NCI-H526 (cell line): ENCODE measurements around the gene MYL6.
A peak's percentile ranks its signal among the peaks of the same experiment; 100 is the strongest.

Experiments used
- DNase-seq, 2 experiments: peaks; one replicate each; lab custom pipeline; 2025; lab: John Stamatoyannopoulos, UW

The MYL6 gene

GRCh38 chr12:56129206-56129941, 28.8 kb upstream of the MYL6 start:
- DNase-seq: peak in 1 of 2 experiments; percentile 64

GRCh38 chr12:56129942-56130495, 28.1 kb upstream of the MYL6 start:
- no peak for DNase-seq

GRCh38 chr12:56130876-56131275, 27.3 kb upstream of the MYL6 start:
- DNase-seq: no peak

- no peak for DNase-seq
These were observed 23.3 kb upstream of the MYL6 start for GRCh38 chr12:56134897-56135296.

- DNase-seq: no peak
These were observed 20.1 kb upstream of the MYL6 start for GRCh38 chr12:56137853-56138571.

GRCh38 chr12:56141946-56142784, 16.0 kb upstream of the MYL6 start:
- no peak for DNase-seq

GRCh38 chr12:56143217-56143616, 14.9 kb upstream of the MYL6 start:
- DNase-seq: no peak

GRCh38 chr12:56143870-56144269, 14.3 kb upstream of the MYL6 start:
- no peak for DNase-seq

GRCh38 chr12:56145217-56145616, 12.9 kb upstream of the MYL6 start:
- DNase-seq: no peak

- no peak for DNase-seq
These were observed 11.4 kb upstream of the MYL6 start for GRCh38 chr12:56146492-56147460.

GRCh38 chr12:56150563-56150962, 7.6 kb upstream of the MYL6 start:
- no peak for DNase-seq

- DNase-seq: peak; percentile 56 to 77
These were observed 6.5 kb upstream of the MYL6 start for GRCh38 chr12:56151672-56152131.

GRCh38 chr12:56152132-56152755, 5.9 kb upstream of the MYL6 start, which contains the start of gene MYL6B:
Gene MYL6B, plus strand, starts transcription at chr12:56152587. Its CDS starts 1,332 bp downstream, at chr12:56153919.
- peak; percentile 76 to 95 for DNase-seq

- no peak for DNase-seq
These were observed 5.1 kb upstream of the MYL6 start for GRCh38 chr12:56152756-56153677.

- DNase-seq: no peak
These were observed 4.5 kb upstream of the MYL6 start for GRCh38 chr12:56153678-56154065.

- DNase-seq: no peak
These were observed 3.9 kb upstream of the MYL6 start for GRCh38 chr12:56154246-56154771.

- DNase-seq: no peak
These were observed 3.3 kb upstream of the MYL6 start for GRCh38 chr12:56154818-56155217.

- DNase-seq: no peak
These were observed 2.8 kb upstream of the MYL6 start for GRCh38 chr12:56155256-56155845.
